ENCODE data around the gene SGTA.

- TF ChIP-seq CTCF (conservative IDR thresholded peaks at IDR 0.05; ENCODE audit: low read length) (no peak), EZH2phosphoT487 (IDR thresholded peaks at IDR 0.05; ENCODE audit: borderline replicate concordance) (no peak)
Observed at GRCh38 chr19:2798733-2799132, 15.7 kb upstream of the SGTA start.
